SK-N-SH (cell line): ENCODE measurements around the gene BPIFB1. TPM values are rescaled to one million over a fixed set of nuclear protein-coding genes. Genes with fewer than 3 reads are reported as not detected.

ENCODE experiments used
- CTCF ChIA-PET: fragments of 300-600, 350-600 bp; formaldehyde crosslinking; extraction: SDS; loops from one replicate; lab custom pipeline; 2021; lab: Yijun Ruan, JAX
- POLR2A ChIA-PET: fragments of 350-600 bp; sonication (Branson Sonifier 250); formaldehyde crosslinking; extraction: SDS; loops from one replicate; lab custom pipeline; 2020; ENCODE audit warnings: antibody characterized with exemption, inconsistent platforms; lab: Yijun Ruan, JAX
- DNase-seq: peaks from one replicate; pipeline ENCODE4 v3.0.0; 2012
- H2AFZ ChIP-seq: fragments of 200-600 bp; sonication (generic); 2 replicates; pipeline ENCODE4 v1.8.1; 2016; ENCODE audit warnings: antibody characterized with exemption, mild to moderate bottlenecking, low read depth
- H3F3A ChIP-seq: fragments of 200-600 bp; sonication (generic); replicated peaks from 2 replicates; pipeline ENCODE3; 2016; ENCODE audit warnings: antibody characterized with exemption, mild to moderate bottlenecking; ENCODE audit not compliant: insufficient read depth
- H3K27ac ChIP-seq, 2 experiments: fragments of 200-500 bp in 1 of 2; fragments of 200-600 bp in 1 of 2; sonication (Bioruptor generic) in 1 of 2; sonication (generic), shearing (Covaris generic) in 1 of 2; 2 replicates each; pipeline versions ENCODE4 v1.5.1 to v1.6.1; 2014 to 2016; ENCODE audit warnings: low read depth in 2 of 2, inconsistent platforms in 1 of 2, low read length in 1 of 2, mild to moderate bottlenecking in 1 of 2, mixed read lengths in 1 of 2
- H3K27me3 ChIP-seq: fragments of 200-600 bp; sonication (generic), shearing (Covaris generic); 2 replicates; pipeline ENCODE4 v1.6.1; 2016; ENCODE audit warnings: mixed run types; ENCODE audit not compliant: insufficient read depth
- H3K36me3 ChIP-seq, 2 experiments: fragments of 200-500 bp in 1 of 2; fragments of 200-600 bp in 1 of 2; sonication (Bioruptor generic) in 1 of 2; sonication (generic) in 1 of 2; replicated peaks in 1 of 2; 2 replicates each; pipeline versions ENCODE3 to v1.5.1; 2014 to 2016; ENCODE audit warnings: low read length in 1 of 2, mild to moderate bottlenecking in 1 of 2; ENCODE audit not compliant: insufficient read depth in 2 of 2, control insufficient read depth in 1 of 2
- H3K4me1 ChIP-seq, 2 experiments: fragments of 200-500 bp in 1 of 2; fragments of 200-600 bp in 1 of 2; sonication (Bioruptor generic) in 1 of 2; sonication (generic), shearing (Covaris generic) in 1 of 2; 2 replicates each; pipeline versions ENCODE4 v1.5.1 to v1.6.1; 2014 to 2016; ENCODE audit warnings: low read depth in 1 of 2, low read length in 1 of 2, mixed run types in 1 of 2; ENCODE audit not compliant: insufficient read depth in 2 of 2, control insufficient read depth in 1 of 2
- H3K4me2 ChIP-seq: fragments of 200-600 bp; sonication (generic), shearing (Covaris generic); 2 replicates; pipeline ENCODE4 v1.6.1; 2017; ENCODE audit warnings: mixed run types
- H3K4me3 ChIP-seq, 2 experiments: fragments of 200-500 bp in 1 of 2; fragments of 200-600 bp in 1 of 2; sonication (Bioruptor generic) in 1 of 2; sonication (generic), shearing (Covaris generic) in 1 of 2; 2 replicates each; pipeline versions ENCODE4 v1.5.1 to v1.8.1; 2014 to 2016; ENCODE audit warnings: low read depth in 2 of 2, inconsistent platforms in 1 of 2, low read length in 1 of 2, mild to moderate bottlenecking in 1 of 2, mixed read lengths in 1 of 2, moderate library complexity in 1 of 2
- H3K79me2 ChIP-seq: fragments of 200-600 bp; sonication (generic); 2 replicates; pipeline ENCODE4 v1.8.1; 2017; ENCODE audit warnings: mild to moderate bottlenecking; ENCODE audit not compliant: insufficient read depth
- H3K9ac ChIP-seq: fragments of 200-600 bp; sonication (generic); 2 replicates; pipeline ENCODE4 v1.6.1; 2017; ENCODE audit warnings: mixed run types
- H3K9me2 ChIP-seq: fragments of 200-600 bp; sonication (generic); 2 replicates; pipeline ENCODE4 v1.6.1; 2017; ENCODE audit warnings: mixed run types
- H3K9me3 ChIP-seq: fragments of 200-600 bp; sonication (generic); 2 replicates; pipeline ENCODE4 v1.6.1; 2017; ENCODE audit warnings: mixed run types, mild to moderate bottlenecking, moderate library complexity
- H4K20me1 ChIP-seq: fragments of 200-600 bp; sonication (generic); 2 replicates; pipeline ENCODE4 v1.6.1; 2017; ENCODE audit warnings: mild to moderate bottlenecking, mixed run types; ENCODE audit not compliant: insufficient read depth
- ELF1 ChIP-seq: IDR thresholded peaks from 2 replicates; pipeline ENCODE4 v1.4.0; 2012
- EZH2phosphoT487 ChIP-seq: fragments of 200-600 bp; sonication (generic); IDR thresholded peaks from 2 replicates; pipeline ENCODE4 v1.6.1; 2017; ENCODE audit warnings: low read depth, mixed run types, mild to moderate bottlenecking, antibody characterized with exemption, moderate library complexity, borderline replicate concordance
- FOSL2 ChIP-seq: IDR thresholded peaks from 2 replicates; pipeline ENCODE4 v1.4.0; 2012; ENCODE audit warnings: low read depth, mild to moderate bottlenecking, moderate library complexity, borderline replicate concordance
- FOXJ3 ChIP-seq: sonication (generic); formaldehyde crosslinking; IDR thresholded peaks from 2 replicates; pipeline ENCODE4 v1.5.1; 2020; ENCODE audit warnings: mild to moderate bottlenecking, missing genetic modification reagents
- GATA2 ChIP-seq: sonication (generic); formaldehyde crosslinking; IDR thresholded peaks from 2 replicates; pipeline ENCODE4 v1.5.0; 2020; ENCODE audit warnings: mild to moderate bottlenecking, missing genetic modification reagents
- IRF3 ChIP-seq: fragments of 150-350 bp; IDR thresholded peaks from 2 replicates; pipeline ENCODE4 v1.6.1; 2016; ENCODE audit warnings: mild to moderate bottlenecking, low read depth, low read length
- JUND ChIP-seq: IDR thresholded peaks from 2 replicates; pipeline ENCODE4 v1.4.0; 2012
- MAX ChIP-seq: IDR thresholded peaks from 2 replicates; pipeline ENCODE4 v1.4.0; 2012; ENCODE audit warnings: low read depth
- MEF2A ChIP-seq: IDR thresholded peaks from 2 replicates; pipeline ENCODE4 v1.4.0; 2012; ENCODE audit warnings: low read depth, borderline replicate concordance
- NFIC ChIP-seq: IDR thresholded peaks from 2 replicates; pipeline ENCODE4 v1.4.0; 2012; ENCODE audit warnings: borderline replicate concordance
- NRF1 ChIP-seq: IDR thresholded peaks from 2 replicates; pipeline ENCODE4 v1.6.1; 2012; ENCODE audit warnings: low read depth, mild to moderate bottlenecking, low read length
- RAD21 ChIP-seq: IDR thresholded peaks from 2 replicates; pipeline ENCODE4 v1.6.1; 2012; ENCODE audit warnings: mild to moderate bottlenecking, low read length
- RXRA ChIP-seq: IDR thresholded peaks from 2 replicates; pipeline ENCODE4 v1.4.0; 2012; ENCODE audit warnings: low read depth, mild to moderate bottlenecking, borderline replicate concordance
- SIN3A ChIP-seq: IDR thresholded peaks from 2 replicates; pipeline ENCODE4 v1.6.1; 2012; ENCODE audit warnings: low read depth, mild to moderate bottlenecking, low read length, moderate library complexity, borderline replicate concordance
- SMC3 ChIP-seq: IDR thresholded peaks from 2 replicates; pipeline ENCODE4 v1.6.1; 2012; ENCODE audit warnings: low read depth, low read length, improper control_type of control experiment
- TCF12 ChIP-seq: IDR thresholded peaks from 2 replicates; pipeline ENCODE4 v1.4.0; 2012
- TEAD4 ChIP-seq: IDR thresholded peaks from 2 replicates; pipeline ENCODE4 v1.4.0; 2012; ENCODE audit warnings: mild to moderate bottlenecking, borderline replicate concordance; ENCODE audit not compliant: insufficient read depth
- USF2 ChIP-seq: fragments of 150-350 bp; IDR thresholded peaks from 2 replicates; pipeline ENCODE4 v1.6.1; 2017; ENCODE audit warnings: antibody characterized with exemption, low read length, low read depth, borderline replicate concordance
- YY1 ChIP-seq: IDR thresholded peaks from 2 replicates; pipeline ENCODE4 v1.4.0; 2012; ENCODE audit warnings: low read depth, mild to moderate bottlenecking
- WGBS: methylation state at CpG from one replicate; pipeline ENCODE4 v1.1.6; 2017; ENCODE audit warnings: low lambda C conversion rate; 5-methylcytosine and 5-hydroxymethylcytosine counted together
- polyA plus RNA-seq, 3 experiments: library from polyadenylated mRNA; depleted of rRNA; stranded (reverse); fragments of >200 nt; gene quantifications; 2 replicates each; pipeline ENCODE4 v1.2.3, GENCODE V29; 2012

Gene BPIFB1
- polyA plus RNA-seq, 1 of the 3 experiments (the other 2 are of a cell fraction): not detected

DNA sequence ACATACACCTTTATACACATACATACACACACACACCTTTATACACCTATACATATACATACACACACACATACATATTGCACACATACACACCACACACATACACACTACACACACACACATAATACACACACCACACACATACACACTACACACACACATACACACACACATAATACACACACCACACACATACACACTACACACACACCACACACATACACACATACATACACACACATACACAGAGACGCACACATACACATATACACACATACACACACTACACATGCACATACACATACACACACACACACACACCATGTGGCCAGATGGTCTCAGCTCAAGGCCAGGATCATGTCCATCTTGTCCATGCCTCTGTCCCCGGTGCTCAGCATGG lies 25.7 kb downstream of the BPIFB1 start:
- WGBS: 80% methylated on average over 2 of the region's 2 CpGs
- DNase-seq: no peak

DNA sequence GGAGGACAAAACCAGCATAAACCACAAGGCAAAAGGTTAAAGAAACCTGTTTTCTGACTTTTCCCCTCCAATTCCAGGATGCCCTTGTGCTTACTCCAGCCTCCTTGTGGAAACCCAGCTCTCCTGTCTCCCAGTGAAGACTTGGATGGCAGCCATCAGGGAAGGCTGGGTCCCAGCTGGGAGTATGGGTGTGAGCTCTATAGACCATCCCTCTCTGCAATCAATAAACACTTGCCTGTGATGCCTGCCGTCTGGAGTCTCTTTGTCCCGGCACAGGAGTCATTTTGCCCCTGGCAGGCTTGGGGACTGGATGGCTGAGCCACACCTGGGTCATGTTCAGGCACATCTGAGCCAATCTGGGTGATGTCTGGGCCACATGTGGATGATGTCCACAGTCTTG lies 26.6 kb downstream of the BPIFB1 start:
- H3K4me3 ChIP-seq: no peak overlapping the region
- no peaks in the 10 kb centered on the region for H3F3A ChIP-seq
- no peak overlapping the region for H3K9ac ChIP-seq
- H3K27me3 ChIP-seq: no peaks in the 10 kb centered on the region
- no peak overlapping the region for H3K27ac ChIP-seq
- H3K9me3 ChIP-seq: no peaks in the 10 kb centered on the region
- ChIA-PET POLR2A (no interaction called here), CTCF (interaction anchor here (0.7 to 2.0 kb wide), 3 partner anchors 10 to 838 kb away, joined by 3 to 12 read pairs (median 3); no protein-coding TSS in a partner anchor)
- no peaks in the 10 kb centered on the region for H4K20me1 ChIP-seq
- no peaks in the 10 kb centered on the region for H3K79me2 ChIP-seq
- H3K36me3 ChIP-seq: no peaks in the 10 kb centered on the region
- DNase-seq: no peak
- no peak overlapping the region for H2AFZ ChIP-seq
- 0% methylated on average over 1 of the region's 2 CpGs for WGBS
- no peaks in the 10 kb centered on the region; a peak in 1 of 4 replicates for H3K4me1 ChIP-seq
- H3K9me2 ChIP-seq: no peaks in the 10 kb centered on the region
- no peak overlapping the region for H3K4me2 ChIP-seq
- TF ChIP-seq TEAD4 (no peak), ELF1 (no peak), EZH2phosphoT487 (no peak), SMC3 (no peak), MAX (no peak), IRF3 (no peak), USF2 (no peak), MEF2A (no peak), FOSL2 (no peak), FOXJ3 (no peak), RXRA (no peak), NRF1 (no peak), GATA2 (no peak), YY1 (no peak), RAD21 (no peak)

More for the DNA sequence above, 25.7 kb downstream of the BPIFB1 start:
- no peaks in the 10 kb centered on the region for H3K9me2 ChIP-seq
- H3K79me2 ChIP-seq: no peaks in the 10 kb centered on the region
- no peak overlapping the region for H3K4me2 ChIP-seq
- CTCF ChIA-PET: interaction anchor here (0.9 to 2.0 kb wide), 2 partner anchors 9 to 46 kb away, joined by 3 to 12 read pairs; no protein-coding TSS in a partner anchor
- H3K27me3 ChIP-seq: no peaks in the 10 kb centered on the region
- H4K20me1 ChIP-seq: no peaks in the 10 kb centered on the region
- H3K9ac ChIP-seq: no peak overlapping the region
- no peaks in the 10 kb centered on the region; a peak in 1 of 4 replicates for H3K4me1 ChIP-seq
- H3F3A ChIP-seq: no peaks in the 10 kb centered on the region
- H2AFZ ChIP-seq: no peak overlapping the region
- no peak for TF ChIP-seq FOSL2
- TF ChIP-seq YY1: no peak
- no peak for TF ChIP-seq USF2
- TF ChIP-seq IRF3: no peak
- TF ChIP-seq MAX: no peak
- TF ChIP-seq ELF1: no peak
- TF ChIP-seq NFIC: no peak
- no peak for TF ChIP-seq SIN3A
- TF ChIP-seq JUND: no peak
- no peak for TF ChIP-seq TCF12
- H3K27ac ChIP-seq: no peak overlapping the region
- no peaks in the 10 kb centered on the region for H3K9me3 ChIP-seq
- H3K4me3 ChIP-seq: no peak overlapping the region
- H3K36me3 ChIP-seq: no peaks in the 10 kb centered on the region
- POLR2A ChIA-PET: no interaction called here
